Epithelial cell of prostate (primary cell): ENCODE data around the gene SAA2.
"Not testable (repeated sequence)": the region's sequence is repeated elsewhere in the genome, so short reads cannot be mapped to it uniquely, and the experiment has no call there.

Source experiments
- DNase-seq: peaks from one replicate; pipeline ENCODE4 v3.0.0-alpha.2; 2011; ENCODE audit warnings: low read depth, low spot score
- H3K27ac ChIP-seq: fragments of 450-650 bp; 2 replicates; pipeline ENCODE4 v1.5.1; 2017; ENCODE audit warnings: mild to moderate bottlenecking

Gene SAA2

GRCh38 chr11:18253778-18254338 lies 5.4 kb upstream of the SAA2 start:
- no peak overlapping the region for H3K27ac ChIP-seq
- DNase-seq: no peak

- DNase-seq: peak; percentile 54
- H3K27ac ChIP-seq: no peak overlapping the region
Observed at GRCh38 chr11:18253233-18253632, 4.8 kb upstream of the SAA2 start.

- not testable (repeated sequence) for H3K27ac ChIP-seq, DNase-seq
Observed at GRCh38 chr11:18247191-18247581, 1.3 kb downstream of the SAA2 start.

- not testable (repeated sequence) for H3K27ac ChIP-seq, DNase-seq
Observed at GRCh38 chr11:18246379-18247190, 1.9 kb downstream of the SAA2 start.

GRCh38 chr11:18245396-18245795 lies 3.1 kb downstream of the SAA2 start:
- no peak for DNase-seq
- H3K27ac ChIP-seq: no peak overlapping the region

- DNase-seq: no peak
- no peak overlapping the region for H3K27ac ChIP-seq
Observed at GRCh38 chr11:18243783-18244362, 4.6 kb downstream of the SAA2 start.

- DNase-seq: no peak
- H3K27ac ChIP-seq: no peak overlapping the region
Observed at GRCh38 chr11:18239655-18240054, 8.8 kb downstream of the SAA2 start.

- no peak for DNase-seq
- H3K27ac ChIP-seq: no peak within 1 kb of the TSS
Observed at GRCh38 chr11:18236664-18237356, 11.7 kb downstream of the SAA2 start, which contains the start of gene SAA4. Gene SAA4 (minus strand): TSS chr11:18236802. CDS start chr11:18235926, 876 bp downstream.

GRCh38 chr11:18235394-18236334 lies 12.8 kb downstream of the SAA2 start:
- no peak for DNase-seq
- H3K27ac ChIP-seq: no peak overlapping the region

GRCh38 chr11:18233912-18234311 lies 14.6 kb downstream of the SAA2 start:
- no peak for DNase-seq
- H3K27ac ChIP-seq: no peak overlapping the region

GRCh38 chr11:18230859-18231258 lies 17.6 kb downstream of the SAA2 start:
- no peak for DNase-seq
- no peak overlapping the region for H3K27ac ChIP-seq

GRCh38 chr11:18229501-18229900 lies 19.0 kb downstream of the SAA2 start:
- no peak overlapping the region for H3K27ac ChIP-seq
- no peak for DNase-seq

GRCh38 chr11:18225913-18226312 lies 22.6 kb downstream of the SAA2 start:
- DNase-seq: no peak

GRCh38 chr11:18223591-18224387 lies 24.7 kb downstream of the SAA2 start:
- no peak for DNase-seq
- no peak overlapping the region for H3K27ac ChIP-seq

More at GRCh38 chr11:18225913-18226312, 22.6 kb downstream of the SAA2 start:
- H3K27ac ChIP-seq: no peak overlapping the region

GRCh38 chr11:18222814-18223421 lies 25.6 kb downstream of the SAA2 start:
- H3K27ac ChIP-seq: no peak overlapping the region
- DNase-seq: no peak

- no peak for DNase-seq
- no peak overlapping the region for H3K27ac ChIP-seq
Observed at GRCh38 chr11:18221274-18221876, 27.1 kb downstream of the SAA2 start.

- DNase-seq: no peak
- no peak overlapping the region for H3K27ac ChIP-seq
Observed at GRCh38 chr11:18209058-18209457, 39.4 kb downstream of the SAA2 start.

GRCh38 chr11:18204771-18205170 lies 43.7 kb downstream of the SAA2 start:
- H3K27ac ChIP-seq: no peak overlapping the region
- no peak for DNase-seq
